GM21825 (cell line): ENCODE results near the gene CPAMD8.
"Not testable (repeated sequence)": the region's sequence is repeated elsewhere in the genome, so short reads cannot be mapped to it uniquely, and the experiment has no call there.

Source experiments
- ATAC-seq: cut with Tn5 transposase; IDR thresholded peaks from one replicate; pipeline ENCODE4 v1.9.1; 2021; ENCODE audit warnings: mild to moderate bottlenecking, moderate library complexity; ENCODE audit not compliant: unreplicated experiment

Gene CPAMD8

GRCh38 chr19:16951529-16951928 is 75.1 kb downstream of the CPAMD8 start:
- no peak for ATAC-seq

GRCh38 chr19:16949496-16950023 is 77.0 kb downstream of the CPAMD8 start:
- no peak for ATAC-seq

- ATAC-seq = no peak
These were observed 79.4 kb downstream of the CPAMD8 start for GRCh38 chr19:16946951-16947940.

GRCh38 chr19:16945762-16946465 is 80.7 kb downstream of the CPAMD8 start:
- ATAC-seq = no peak

- ATAC-seq = no peak
These were observed 81.3 kb downstream of the CPAMD8 start for GRCh38 chr19:16945364-16945714.

- ATAC-seq = no peak
These were observed 81.8 kb downstream of the CPAMD8 start for GRCh38 chr19:16944626-16945363.

GRCh38 chr19:16943942-16944625 is 82.5 kb downstream of the CPAMD8 start:
- ATAC-seq = no peak

GRCh38 chr19:16943090-16943489 is 83.5 kb downstream of the CPAMD8 start:
- not testable (repeated sequence) for ATAC-seq

- ATAC-seq = no peak
These were observed 84.0 kb downstream of the CPAMD8 start for GRCh38 chr19:16942583-16942982.

GRCh38 chr19:16940626-16941025 is 86.0 kb downstream of the CPAMD8 start:
- no peak for ATAC-seq

- ATAC-seq = not testable (repeated sequence)
These were observed 86.5 kb downstream of the CPAMD8 start for GRCh38 chr19:16940063-16940462.

- ATAC-seq = no peak
These were observed 88.4 kb downstream of the CPAMD8 start for GRCh38 chr19:16938211-16938610.

- ATAC-seq = not testable (repeated sequence)
These were observed 88.8 kb downstream of the CPAMD8 start for GRCh38 chr19:16937796-16938195.

GRCh38 chr19:16936901-16937300 is 89.7 kb downstream of the CPAMD8 start:
- ATAC-seq = no peak

GRCh38 chr19:16934489-16934888 is 92.1 kb downstream of the CPAMD8 start:
- no peak for ATAC-seq

GRCh38 chr19:16931306-16931705 is 95.3 kb downstream of the CPAMD8 start:
- no peak for ATAC-seq

- no peak for ATAC-seq
These were observed 95.9 kb downstream of the CPAMD8 start for GRCh38 chr19:16930753-16931152.

- no peak for ATAC-seq
These were observed 97.7 kb downstream of the CPAMD8 start for GRCh38 chr19:16928916-16929315.

GRCh38 chr19:16928351-16928750 is 98.3 kb downstream of the CPAMD8 start:
- ATAC-seq = no peak

GRCh38 chr19:16927883-16928282 is 98.7 kb downstream of the CPAMD8 start:
- no peak for ATAC-seq
